ENCODE results near the gene CLIC4.
"Not testable (repeated sequence)": the region's sequence is repeated elsewhere in the genome, so short reads cannot be mapped to it uniquely, and the experiment has no call there.

CLIC4 gene

GRCh38 chr1:24744911-24745710 lies at the start of gene CLIC4:
CLIC4 (plus strand) TSS chr1:24745447; CDS start chr1:24745554, 107 bp downstream.
- DNase-seq, result peak; percentile 100

DNA sequence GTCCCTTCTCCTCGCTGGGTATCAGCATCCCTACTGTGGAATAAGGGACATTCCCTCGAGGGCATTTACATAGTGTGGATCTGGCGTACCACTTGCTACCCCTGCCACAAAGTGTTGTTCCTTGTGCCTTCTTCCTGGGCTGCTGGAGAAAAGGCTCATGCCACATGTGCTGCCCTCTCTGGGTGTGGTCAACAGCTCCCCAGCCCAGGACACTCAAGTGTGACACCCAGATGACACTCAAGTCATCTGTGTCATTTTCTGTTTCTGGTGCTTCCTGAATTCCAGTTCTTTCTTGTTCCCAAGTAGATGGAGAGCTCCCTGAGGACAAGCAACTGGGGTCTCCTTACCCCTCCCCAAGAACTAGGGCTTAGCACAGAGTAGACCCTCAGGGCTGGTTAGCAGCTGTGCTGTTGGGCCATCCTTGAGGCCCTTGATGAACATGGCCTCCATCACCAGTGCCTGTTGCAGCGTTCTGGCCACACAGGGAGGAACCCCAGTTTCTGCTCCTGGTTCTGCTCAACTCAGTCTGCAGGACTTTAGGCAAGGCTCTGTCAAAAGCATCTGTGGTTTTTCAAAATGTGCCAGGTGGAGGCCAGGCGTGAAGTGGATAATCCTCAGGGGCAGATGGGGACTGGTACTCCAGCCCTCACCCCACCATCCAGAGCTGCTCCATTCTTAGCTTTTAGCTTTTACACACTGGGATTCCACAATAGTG lies 49.0 kb upstream of the CLIC4 start:
- DNase-seq, result peak; percentile 50

GRCh38 chr1:24696756-24697330 lies 48.4 kb upstream of the CLIC4 start:
- DNase-seq, result no peak

DNA sequence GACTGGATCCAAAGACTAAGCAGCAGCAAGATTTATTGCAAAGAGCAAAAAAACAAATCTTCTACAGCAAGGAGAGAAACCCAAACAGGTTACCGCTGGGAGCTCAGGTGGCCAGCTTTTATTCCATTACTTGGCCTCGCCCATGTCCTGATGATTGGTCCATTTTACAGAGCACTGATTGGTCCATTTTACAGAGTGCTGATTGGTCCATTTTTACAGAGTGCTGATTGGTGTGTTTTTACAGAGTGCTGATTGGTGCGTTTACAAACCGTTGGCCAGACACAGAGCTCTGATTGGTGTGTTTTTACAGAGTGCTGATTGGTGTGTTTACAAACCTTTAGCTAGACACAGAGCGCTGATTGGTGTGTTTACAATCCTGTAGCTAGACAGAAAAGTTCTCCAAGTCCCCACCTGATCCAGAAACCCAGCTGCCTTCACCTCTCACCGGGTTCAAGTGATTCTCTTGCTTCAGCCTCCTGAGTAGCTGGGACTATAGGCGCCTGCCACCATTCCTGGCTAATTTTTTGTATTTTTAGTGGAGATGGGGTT lies 47.7 kb upstream of the CLIC4 start:
- DNase-seq, result not testable (repeated sequence)

- DNase-seq, result not testable (repeated sequence)
Measured at GRCh38 chr1:24698326-24698725, 46.9 kb upstream of the CLIC4 start.

- no peak for DNase-seq
Measured at GRCh38 chr1:24699628-24700027, 45.6 kb upstream of the CLIC4 start.

- no peak for DNase-seq
Measured at GRCh38 chr1:24702511-24703293, 42.5 kb upstream of the CLIC4 start.

- peak; percentile 81 for DNase-seq
Measured at GRCh38 chr1:24704411-24705259, 40.6 kb upstream of the CLIC4 start.

- peak; percentile 51 for DNase-seq
Measured at GRCh38 chr1:24705260-24706073, 39.8 kb upstream of the CLIC4 start.

- not testable (repeated sequence) for DNase-seq
Measured at GRCh38 chr1:24706074-24706389, 39.2 kb upstream of the CLIC4 start.

DNA sequence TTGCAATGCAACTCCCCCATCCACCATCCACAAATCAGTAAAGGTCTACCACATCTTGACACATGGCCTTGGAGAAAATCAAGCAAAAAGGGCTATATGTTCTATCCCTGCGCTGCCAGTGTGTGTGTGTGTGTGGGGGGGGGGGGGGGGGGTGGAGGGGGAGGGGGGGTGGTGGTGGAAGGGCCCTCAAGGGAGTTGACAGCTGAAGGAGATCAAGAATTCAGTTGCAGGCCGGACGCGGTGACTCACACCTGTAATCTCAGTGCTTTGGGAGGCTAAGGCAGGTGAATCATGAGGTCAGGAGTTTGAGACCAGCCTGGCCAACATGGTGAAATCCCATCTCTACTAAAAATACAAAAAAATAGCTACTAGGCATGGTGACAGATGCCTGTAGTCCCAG lies 37.6 kb upstream of the CLIC4 start:
- no peak for DNase-seq

- peak; percentile 95 for DNase-seq
Measured at GRCh38 chr1:24708938-24709337, 36.3 kb upstream of the CLIC4 start.

GRCh38 chr1:24709791-24710441 lies 35.3 kb upstream of the CLIC4 start:
- DNase-seq, result peak; percentile 55

DNA sequence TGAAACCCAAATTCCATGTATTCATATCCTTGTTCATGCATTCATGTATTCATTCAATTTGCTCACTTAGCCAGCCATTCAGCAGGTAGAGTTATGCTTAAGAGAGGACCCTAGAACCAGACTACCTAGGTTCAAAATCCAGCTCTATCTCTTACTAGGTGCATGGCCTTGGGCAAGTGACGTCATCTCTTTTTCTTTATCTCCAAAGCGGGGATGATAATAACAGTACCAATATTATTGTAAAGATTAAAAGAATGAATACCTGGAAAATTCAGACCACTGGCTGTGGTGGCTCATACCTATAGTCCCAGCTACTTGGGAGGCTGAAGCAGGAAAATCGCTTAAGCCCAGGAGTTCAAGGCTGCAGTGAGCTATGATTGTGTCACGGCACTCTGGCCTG lies 33.9 kb upstream of the CLIC4 start:
- DNase-seq, result no peak

DNA sequence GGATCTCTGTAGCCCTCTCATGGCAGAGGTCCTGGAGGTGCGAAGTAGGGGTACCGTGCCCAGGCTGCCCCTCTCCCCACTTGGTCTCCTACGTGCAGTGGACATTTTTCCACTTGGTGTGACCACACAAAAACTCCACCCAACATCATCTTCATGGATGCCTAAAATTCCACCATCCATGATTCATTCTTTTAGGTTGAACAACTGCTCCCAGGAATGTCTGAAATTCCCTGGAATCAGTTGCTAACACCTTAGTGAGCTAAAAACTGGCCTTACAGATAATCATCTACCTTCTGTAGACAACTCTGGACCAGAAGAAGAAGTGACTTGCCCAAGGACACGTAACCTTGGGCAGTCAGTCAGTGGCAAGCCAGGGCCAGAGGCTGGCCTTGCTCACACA lies 32.1 kb upstream of the CLIC4 start:
- no peak for DNase-seq

- DNase-seq, result no peak
Measured at GRCh38 chr1:24713736-24714135, 31.5 kb upstream of the CLIC4 start.

GRCh38 chr1:24714859-24715520 lies 30.3 kb upstream of the CLIC4 start:
- peak; percentile 32 for DNase-seq

DNA sequence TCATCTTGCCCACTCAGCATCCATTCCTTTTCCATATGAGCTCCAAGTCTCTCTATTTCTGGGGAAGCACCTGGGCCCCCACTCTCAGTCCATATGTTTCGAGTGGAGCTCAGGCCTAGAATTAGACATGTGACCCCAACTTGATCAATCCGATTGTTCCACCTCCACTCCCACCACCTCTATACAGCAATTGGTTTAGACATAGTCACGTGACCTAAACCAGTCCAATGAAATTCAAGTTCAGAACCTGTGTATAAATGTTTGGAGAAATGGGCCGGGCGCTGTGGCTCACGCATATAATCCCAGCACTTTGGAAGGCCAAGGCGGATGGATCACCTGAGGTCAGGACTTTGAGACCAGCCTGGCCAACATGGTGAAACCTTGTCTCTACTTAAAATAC lies 29.6 kb upstream of the CLIC4 start:
- DNase-seq, result no peak

GRCh38 chr1:24717887-24718650 lies 27.2 kb upstream of the CLIC4 start:
- no peak for DNase-seq
